Mesendoderm (in vitro differentiated cells): ENCODE data around the gene ZDHHC8.

Source experiments
- DNase-seq: peaks from one replicate; pipeline ENCODE4 v3.0.0; 2013
- H2AK5ac ChIP-seq: 2 replicates; pipeline ENCODE4 v1.6.1; 2013; ENCODE audit warnings: low read length, inconsistent platforms
- H2BK120ac ChIP-seq: 2 replicates; pipeline ENCODE4 v1.6.1; 2013; ENCODE audit warnings: low read depth, mild to moderate bottlenecking, low read length, moderate library complexity, mixed read lengths
- H2BK15ac ChIP-seq: replicated peaks from 2 replicates; pipeline ENCODE4 v1.6.1; 2013; ENCODE audit warnings: low read depth, mild to moderate bottlenecking, moderate library complexity
- H2BK5ac ChIP-seq: 2 replicates; pipeline ENCODE4 v1.6.1; 2013; ENCODE audit warnings: low read length, inconsistent platforms
- H3K18ac ChIP-seq: 2 replicates; pipeline ENCODE4 v1.6.1; 2013; ENCODE audit warnings: mild to moderate bottlenecking, low read length, mixed read lengths
- H3K23ac ChIP-seq: one replicate; pipeline ENCODE4 v1.6.1; 2013; ENCODE audit warnings: low read length
- H3K27ac ChIP-seq: 2 replicates; pipeline ENCODE4 v1.5.1; 2013; ENCODE audit warnings: low read depth, mild to moderate bottlenecking, inconsistent platforms, low read length, moderate library complexity
- H3K27me3 ChIP-seq: 2 replicates; pipeline ENCODE4 v1.6.1; 2013; ENCODE audit warnings: low read length, control low read depth, mild to moderate bottlenecking, inconsistent platforms; ENCODE audit not compliant: insufficient read depth, poor library complexity
- H3K36me3 ChIP-seq: 2 replicates; pipeline ENCODE4 v1.6.1; 2013; ENCODE audit warnings: low read length, inconsistent platforms; ENCODE audit not compliant: control insufficient read depth, insufficient read depth
- H3K4ac ChIP-seq: one replicate; pipeline ENCODE4 v1.6.1; 2013; ENCODE audit warnings: low read depth, mild to moderate bottlenecking, low read length, moderate library complexity
- H3K4me1 ChIP-seq: 2 replicates; pipeline ENCODE4 v1.6.1; 2013; ENCODE audit warnings: low read depth, low read length, inconsistent platforms; ENCODE audit not compliant: control insufficient read depth
- H3K4me2 ChIP-seq: 2 replicates; pipeline ENCODE4 v1.6.1; 2013; ENCODE audit warnings: low read length
- H3K4me3 ChIP-seq: 2 replicates; pipeline ENCODE4 v1.5.1; 2013; ENCODE audit warnings: mild to moderate bottlenecking, low read length
- H3K56ac ChIP-seq: one replicate; pipeline ENCODE4 v1.6.1; 2013; ENCODE audit warnings: low read length
- H3K79me1 ChIP-seq: 2 replicates; pipeline ENCODE4 v1.6.1; 2013; ENCODE audit warnings: low read length, inconsistent platforms
- H3K79me2 ChIP-seq: 2 replicates; pipeline ENCODE4 v1.6.1; 2013; ENCODE audit warnings: mild to moderate bottlenecking, low read length; ENCODE audit not compliant: control insufficient read depth, insufficient read depth
- H3K9ac ChIP-seq: 2 replicates; pipeline ENCODE4 v1.6.1; 2013; ENCODE audit warnings: low read length, inconsistent platforms
- H4K5ac ChIP-seq: one replicate; pipeline ENCODE4 v1.6.1; 2013; ENCODE audit warnings: low read length
- H4K8ac ChIP-seq: one replicate; pipeline ENCODE4 v1.6.1; 2013; ENCODE audit warnings: low read depth, mild to moderate bottlenecking, control low read depth, low read length, moderate library complexity
- WGBS: extraction: QIAGEN DNeasy Blood & Tissue Kit; methylation state at CpG from one replicate; pipeline ENCODE4 v1.1.7; 2013; ENCODE audit warnings: low lambda C conversion rate, missing lambda C conversion rate; ENCODE audit not compliant: insufficient coverage; ENCODE audit errors: extremely low coverage; 5-methylcytosine and 5-hydroxymethylcytosine counted together

Gene ZDHHC8

GRCh38 chr22:20127318-20127868 is 4.2 kb upstream of the ZDHHC8 start:
- no peak overlapping the region for H3K56ac ChIP-seq
- H2AK5ac ChIP-seq: no peak overlapping the region
- no peak for DNase-seq
- H2BK120ac ChIP-seq: no peak overlapping the region
- H3K18ac ChIP-seq: no peak overlapping the region
- H3K4me2 ChIP-seq: no peak overlapping the region
- no peak overlapping the region for H3K27ac ChIP-seq
- no peaks in the 10 kb centered on the region for H3K27me3 ChIP-seq
- H3K4me1 ChIP-seq: no peaks in the 10 kb centered on the region
- no peak overlapping the region for H3K4ac ChIP-seq
- WGBS: no CpG with 5 or more reads among the region's 15 CpGs
- no peak overlapping the region for H3K23ac ChIP-seq
- no peak overlapping the region for H3K4me3 ChIP-seq
- no peak overlapping the region for H3K9ac ChIP-seq
- H2BK5ac ChIP-seq: no peak overlapping the region
- peaks cover 15% of the 10 kb centered on the region for H3K79me2 ChIP-seq
- peaks cover 7% of the 10 kb centered on the region for H3K79me1 ChIP-seq
- no peak overlapping the region for H4K8ac ChIP-seq
- H3K36me3 ChIP-seq: peaks cover 19% of the 10 kb centered on the region
- H4K5ac ChIP-seq: no peak overlapping the region
- H2BK15ac ChIP-seq: no peak overlapping the region

GRCh38 chr22:20127869-20128618 is 3.6 kb upstream of the ZDHHC8 start:
- Histone ChIP-seq H3K9ac (no peak overlapping the region), H2BK120ac (no peak overlapping the region), H3K4me1 (no peaks in the 10 kb centered on the region), H2BK15ac (no peak overlapping the region), H3K56ac (no peak overlapping the region), H3K4ac (no peak overlapping the region), H3K79me1 (peaks cover 9% of the 10 kb centered on the region), H2AK5ac (no peak overlapping the region), H4K5ac (no peak overlapping the region), H3K79me2 (peaks cover 9% of the 10 kb centered on the region), H3K36me3 (peaks cover 18% of the 10 kb centered on the region), H2BK5ac (no peak overlapping the region), H3K18ac (no peak overlapping the region), H3K23ac (no peak overlapping the region), H3K27me3 (no peaks in the 10 kb centered on the region), H3K4me2 (no peak overlapping the region), H4K8ac (no peak overlapping the region), H3K4me3 (no peak overlapping the region), H3K27ac (no peak overlapping the region)
- no peak for DNase-seq
- no CpG with 5 or more reads among the region's 17 CpGs for WGBS

GRCh38 chr22:20128619-20128901 is 3.0 kb upstream of the ZDHHC8 start:
- Histone ChIP-seq H3K4me1 (no peaks in the 10 kb centered on the region), H4K5ac (no peak overlapping the region), H4K8ac (no peak overlapping the region), H3K56ac (no peak overlapping the region), H2BK120ac (no peak overlapping the region), H3K4me2 (no peak overlapping the region), H3K36me3 (peaks cover 18% of the 10 kb centered on the region), H3K79me2 (peaks cover 6% of the 10 kb centered on the region), H3K79me1 (peaks cover 8% of the 10 kb centered on the region), H2BK5ac (no peak overlapping the region), H2AK5ac (no peak overlapping the region), H3K27me3 (no peaks in the 10 kb centered on the region), H3K9ac (no peak overlapping the region), H3K4ac (no peak overlapping the region), H3K23ac (no peak overlapping the region), H2BK15ac (no peak overlapping the region), H3K18ac (no peak overlapping the region), H3K4me3 (no peak overlapping the region), H3K27ac (no peak overlapping the region)
- no peak for DNase-seq
- no CpG with 5 or more reads among the region's 2 CpGs for WGBS

GRCh38 chr22:20128902-20129746 is 2.5 kb upstream of the ZDHHC8 start:
- Histone ChIP-seq H3K4ac (no peak overlapping the region), H3K4me1 (no peaks in the 10 kb centered on the region), H2BK5ac (no peak overlapping the region), H4K5ac (no peak overlapping the region), H3K79me1 (peaks cover 3% of the 10 kb centered on the region), H3K23ac (no peak overlapping the region), H3K4me3 (no peak overlapping the region), H3K56ac (no peak overlapping the region), H3K79me2 (peaks cover under 1% of the 10 kb centered on the region), H2BK120ac (no peak overlapping the region), H3K9ac (no peak overlapping the region), H3K4me2 (no peak overlapping the region), H2AK5ac (no peak overlapping the region), H3K27me3 (no peaks in the 10 kb centered on the region), H4K8ac (no peak overlapping the region), H3K18ac (no peak overlapping the region), H3K27ac (no peak overlapping the region), H2BK15ac (no peak overlapping the region), H3K36me3 (peaks cover 15% of the 10 kb centered on the region)
- no CpG with 5 or more reads among the region's 18 CpGs for WGBS
- peak; percentile 61 for DNase-seq

- Histone ChIP-seq H3K9ac (no peak overlapping the region), H4K8ac (no peak overlapping the region), H3K56ac (no peak overlapping the region), H3K4me3 (no peak overlapping the region), H3K79me2 (no peaks in the 10 kb centered on the region), H3K79me1 (peaks cover 2% of the 10 kb centered on the region), H2BK120ac (no peak overlapping the region), H3K4me1 (no peaks in the 10 kb centered on the region), H3K36me3 (peaks cover 12% of the 10 kb centered on the region), H3K27me3 (no peaks in the 10 kb centered on the region), H4K5ac (no peak overlapping the region), H3K4me2 (no peak overlapping the region), H3K23ac (no peak overlapping the region), H3K4ac (no peak overlapping the region), H2AK5ac (no peak overlapping the region), H2BK15ac (no peak overlapping the region), H3K27ac (no peak overlapping the region), H2BK5ac (no peak overlapping the region), H3K18ac (no peak overlapping the region)
- DNase-seq: no peak
- no CpG with 5 or more reads among the region's 3 CpGs for WGBS
These were observed 1.9 kb upstream of the ZDHHC8 start for GRCh38 chr22:20129747-20130014.
